Activated gamma-delta T cell treated with anti-CD3 and anti-CD28 coated beads, Interleukin-2, amount 50 U/mL, for 16 hours (primary cell): ENCODE measurements around the gene C17orf67.

Source experiments
- DNase-seq: peaks from one replicate; pipeline ENCODE4 v3.0.0-alpha.2; 2020; ENCODE audit warnings: low read depth

C17orf67 gene

GRCh38 chr17:56833057-56833808 lies 487 bp downstream of the C17orf67 start:
- peak; percentile 42 for DNase-seq

- no peak for DNase-seq
These were observed 1.3 kb downstream of the C17orf67 start for GRCh38 chr17:56832446-56832845.

- DNase-seq, result no peak
These were observed 2.2 kb downstream of the C17orf67 start for GRCh38 chr17:56831369-56832095.

GRCh38 chr17:56830726-56831368 lies 2.9 kb downstream of the C17orf67 start:
- DNase-seq, result no peak

GRCh38 chr17:56826611-56827414 lies 6.9 kb downstream of the C17orf67 start:
- DNase-seq, result no peak

- DNase-seq, result no peak
These were observed 9.2 kb downstream of the C17orf67 start for GRCh38 chr17:56824503-56824902.

GRCh38 chr17:56823848-56824247 lies 9.9 kb downstream of the C17orf67 start:
- DNase-seq, result no peak

GRCh38 chr17:56822725-56823124 lies 11.0 kb downstream of the C17orf67 start:
- DNase-seq, result no peak

GRCh38 chr17:56821847-56822534 lies 11.7 kb downstream of the C17orf67 start:
- DNase-seq, result no peak

- DNase-seq, result no peak
These were observed 13.5 kb downstream of the C17orf67 start for GRCh38 chr17:56820207-56820606.

- DNase-seq, result peak; percentile 58
These were observed 14.1 kb downstream of the C17orf67 start for GRCh38 chr17:56819431-56820145.

- no peak for DNase-seq
These were observed 14.7 kb downstream of the C17orf67 start for GRCh38 chr17:56819030-56819429.

GRCh38 chr17:56817066-56817465 lies 16.7 kb downstream of the C17orf67 start:
- DNase-seq, result no peak

- no peak for DNase-seq
These were observed 18.0 kb downstream of the C17orf67 start for GRCh38 chr17:56815711-56816110.

GRCh38 chr17:56812901-56813388 lies 20.8 kb downstream of the C17orf67 start:
- DNase-seq, result no peak

- no peak for DNase-seq
These were observed 22.6 kb downstream of the C17orf67 start for GRCh38 chr17:56810891-56811775.

GRCh38 chr17:56810343-56810742 lies 23.4 kb downstream of the C17orf67 start:
- DNase-seq, result no peak

GRCh38 chr17:56809820-56810179 lies 23.9 kb downstream of the C17orf67 start:
- DNase-seq, result no peak

GRCh38 chr17:56809106-56809819 lies 24.5 kb downstream of the C17orf67 start:
- DNase-seq, result no peak
